ENCODE results near the gene SEMA3B. TPM values are rescaled to one million over a fixed set of nuclear protein-coding genes. Genes with fewer than 3 reads are reported as not detected.
"Not testable (repeated sequence)": the region's sequence is repeated elsewhere in the genome, so short reads cannot be mapped to it uniquely, and the experiment has no call there.

SEMA3B gene
- total RNA-seq, 1 experiment from 2014 or later: 7.6 TPM

GRCh38 chr3:50270422-50271224, 1.7 kb downstream of the SEMA3B start:
- ChIA-PET CTCF (interaction anchor here (0.6 to 5.0 kb wide), 12 partner anchors 10 to 148 kb away, joined by 3 to 50 read pairs (median 6); no protein-coding TSS in a partner anchor), POLR2A (interaction anchor here (0.5 to 3.9 kb wide), 10 partner anchors 11 to 346 kb away, joined by 3 to 16 read pairs (median 3); partner anchors contain the start of gene GNAI2)
- no peak for TF ChIP-seq CTCF (IDR thresholded peaks at IDR 0.05; ENCODE audit: unreplicated experiment)
- peaks cover 48% of the 10 kb centered on the region for H3K4me1 Mint-ChIP-seq (ENCODE audit: insufficient read depth, unreplicated experiment)
- no peaks in the 10 kb centered on the region for H3K27me3 Mint-ChIP-seq (ENCODE audit: insufficient read depth, unreplicated experiment)
- peaks cover 6% of the 10 kb centered on the region for H3K36me3 Mint-ChIP-seq (ENCODE audit: insufficient read depth, unreplicated experiment)
- peak overlapping the region; percentile 25 for H3K4me3 Mint-ChIP-seq (ENCODE audit: unreplicated experiment)
- intact Hi-C loops (cut with micrococcal nuclease): loop anchor here (5.0 kb wide), 1 partner anchor 148 kb away; no protein-coding TSS in a partner anchor
- H3K27ac Mint-ChIP-seq (ENCODE audit: low read depth, unreplicated experiment): peak overlapping the region; percentile 35
- no TSS peak for BruUV-seq (replicated peaks)
- H3K9me3 Mint-ChIP-seq (ENCODE audit: unreplicated experiment): no peaks in the 10 kb centered on the region
- no peak for DNase-seq (ENCODE audit: unreplicated experiment)

GRCh38 chr3:50271314-50271936, 2.5 kb downstream of the SEMA3B start:
- Mint-ChIP-seq H3K36me3 (ENCODE audit: insufficient read depth, unreplicated experiment) (peaks cover 13% of the 10 kb centered on the region), H3K9me3 (ENCODE audit: unreplicated experiment) (no peaks in the 10 kb centered on the region), H3K4me1 (ENCODE audit: insufficient read depth, unreplicated experiment) (peaks cover 48% of the 10 kb centered on the region), H3K27ac (ENCODE audit: low read depth, unreplicated experiment) (no peak overlapping the region), H3K27me3 (ENCODE audit: insufficient read depth, unreplicated experiment) (no peaks in the 10 kb centered on the region), H3K4me3 (ENCODE audit: unreplicated experiment) (no peak overlapping the region)
- CTCF ChIA-PET: interaction anchor here (0.6 to 5.0 kb wide), 16 partner anchors 11 to 149 kb away, joined by 3 to 50 read pairs (median 6); partner anchors contain the start of gene GNAT1
- no TSS peak for BruUV-seq (replicated peaks)
- no peak for TF ChIP-seq CTCF (IDR thresholded peaks at IDR 0.05; ENCODE audit: unreplicated experiment)
- POLR2A ChIA-PET: interaction anchor here (0.6 to 3.9 kb wide), 7 partner anchors 11 to 345 kb away, joined by 3 to 16 read pairs (median 3); partner anchors contain the start of gene GNAI2
- no peak for DNase-seq (ENCODE audit: unreplicated experiment)
- intact Hi-C loops (cut with micrococcal nuclease): loop anchor here (5.0 kb wide), 1 partner anchor 149 kb away; no protein-coding TSS in a partner anchor

GRCh38 chr3:50272538-50272910, 3.6 kb downstream of the SEMA3B start:
- not testable (repeated sequence) for H3K27me3 Mint-ChIP-seq (ENCODE audit: insufficient read depth, unreplicated experiment); DNase-seq (ENCODE audit: unreplicated experiment); BruUV-seq (replicated peaks); H3K9me3 Mint-ChIP-seq (ENCODE audit: unreplicated experiment); H3K4me3 Mint-ChIP-seq (ENCODE audit: unreplicated experiment); H3K27ac Mint-ChIP-seq (ENCODE audit: low read depth, unreplicated experiment)
- H3K4me1 Mint-ChIP-seq (ENCODE audit: insufficient read depth, unreplicated experiment): peaks cover 48% of the 10 kb centered on the region
- CTCF ChIA-PET: interaction anchor here (0.6 to 5.0 kb wide), 18 partner anchors 12 to 1224 kb away, joined by 3 to 50 read pairs (median 6); partner anchors contain the start of gene GNAT1
- intact Hi-C loops (cut with micrococcal nuclease): loop anchor here (5.0 kb wide), 1 partner anchor 150 kb away; no protein-coding TSS in a partner anchor
- H3K36me3 Mint-ChIP-seq (ENCODE audit: insufficient read depth, unreplicated experiment): peaks cover 13% of the 10 kb centered on the region
- POLR2A ChIA-PET: interaction anchor here (1.9 to 3.9 kb wide), 2 partner anchors 12 to 37 kb away, joined by 5 to 16 read pairs; partner anchors contain the start of gene GNAI2

GRCh38 chr3:50272911-50273688, 4.2 kb downstream of the SEMA3B start:
- BruUV-seq (replicated peaks): no TSS peak
- CTCF ChIA-PET: interaction anchor here (0.5 to 5.0 kb wide), 20 partner anchors 11 to 847 kb away, joined by 3 to 50 read pairs (median 6); partner anchors contain the start of gene GNAT1
- H3K4me3 Mint-ChIP-seq (ENCODE audit: unreplicated experiment): peak overlapping the region; percentile 45
- no peaks in the 10 kb centered on the region for H3K27me3 Mint-ChIP-seq (ENCODE audit: insufficient read depth, unreplicated experiment)
- H3K36me3 Mint-ChIP-seq (ENCODE audit: insufficient read depth, unreplicated experiment): peaks cover 18% of the 10 kb centered on the region
- POLR2A ChIA-PET: no interaction called here
- H3K4me1 Mint-ChIP-seq (ENCODE audit: insufficient read depth, unreplicated experiment): peaks cover 42% of the 10 kb centered on the region
- H3K27ac Mint-ChIP-seq (ENCODE audit: low read depth, unreplicated experiment): no peak overlapping the region
- peak; percentile 94 for TF ChIP-seq CTCF (IDR thresholded peaks at IDR 0.05; ENCODE audit: unreplicated experiment)
- H3K9me3 Mint-ChIP-seq (ENCODE audit: unreplicated experiment): no peaks in the 10 kb centered on the region
- intact Hi-C loops (cut with micrococcal nuclease): loop anchor here (1.0 to 5.0 kb wide), 5 partner anchors 13 to 151 kb away; no protein-coding TSS in a partner anchor
- DNase-seq (ENCODE audit: unreplicated experiment): peak; percentile 85

All from MCF 10A (cell line).